ENCODE measurements around the gene PNCK.

Gene PNCK

DNA sequence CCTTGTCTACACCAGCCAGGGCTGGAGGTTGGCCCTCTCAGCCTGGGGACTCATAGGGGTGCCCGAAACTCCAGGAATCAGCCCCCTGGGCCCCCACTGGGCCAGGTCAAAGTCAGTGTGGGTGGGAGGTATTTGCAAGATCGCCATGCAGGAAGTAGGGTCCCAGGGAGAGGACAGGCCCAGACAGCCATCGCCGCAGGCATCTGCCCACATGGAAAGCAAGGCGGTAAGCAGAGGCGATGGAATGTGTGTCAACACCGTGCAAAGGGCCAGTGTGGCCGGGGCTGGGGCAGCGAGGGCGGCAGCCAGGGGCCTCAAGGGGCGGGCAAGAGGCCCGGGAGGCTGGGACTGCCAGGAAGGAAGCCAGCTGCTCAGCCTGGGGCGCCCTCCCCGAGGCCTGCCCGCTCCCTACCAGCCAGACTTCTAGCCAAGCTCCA is 45.9 kb downstream of the PNCK start:
- no peak overlapping the region for H3K4me3 ChIP-seq (ENCODE audit: low read depth in 1 of 2, low read length in 2 of 2)
- no peaks in the 10 kb centered on the region for H3K4me1 ChIP-seq (ENCODE audit: control insufficient read depth in 1 of 2, insufficient read depth in 2 of 2, low read length in 2 of 2)
- H3K36me3 ChIP-seq (ENCODE audit: control insufficient read depth in 1 of 2, insufficient read depth in 2 of 2, low read length in 2 of 2): no peaks in the 10 kb centered on the region
- no peaks in the 10 kb centered on the region for H3K27me3 ChIP-seq (ENCODE audit: control insufficient read depth in 1 of 2, insufficient read depth in 2 of 2, low read length in 2 of 2)
- no peaks in the 10 kb centered on the region for H3K9me3 ChIP-seq (ENCODE audit: control insufficient read depth in 1 of 2, low read length in 2 of 2)
- no peak overlapping the region for H3K27ac ChIP-seq (ENCODE audit: low read depth, low read length)
- H3K9ac ChIP-seq (ENCODE audit: low read depth in 1 of 2, low read length in 2 of 2): no peak overlapping the region

DNA sequence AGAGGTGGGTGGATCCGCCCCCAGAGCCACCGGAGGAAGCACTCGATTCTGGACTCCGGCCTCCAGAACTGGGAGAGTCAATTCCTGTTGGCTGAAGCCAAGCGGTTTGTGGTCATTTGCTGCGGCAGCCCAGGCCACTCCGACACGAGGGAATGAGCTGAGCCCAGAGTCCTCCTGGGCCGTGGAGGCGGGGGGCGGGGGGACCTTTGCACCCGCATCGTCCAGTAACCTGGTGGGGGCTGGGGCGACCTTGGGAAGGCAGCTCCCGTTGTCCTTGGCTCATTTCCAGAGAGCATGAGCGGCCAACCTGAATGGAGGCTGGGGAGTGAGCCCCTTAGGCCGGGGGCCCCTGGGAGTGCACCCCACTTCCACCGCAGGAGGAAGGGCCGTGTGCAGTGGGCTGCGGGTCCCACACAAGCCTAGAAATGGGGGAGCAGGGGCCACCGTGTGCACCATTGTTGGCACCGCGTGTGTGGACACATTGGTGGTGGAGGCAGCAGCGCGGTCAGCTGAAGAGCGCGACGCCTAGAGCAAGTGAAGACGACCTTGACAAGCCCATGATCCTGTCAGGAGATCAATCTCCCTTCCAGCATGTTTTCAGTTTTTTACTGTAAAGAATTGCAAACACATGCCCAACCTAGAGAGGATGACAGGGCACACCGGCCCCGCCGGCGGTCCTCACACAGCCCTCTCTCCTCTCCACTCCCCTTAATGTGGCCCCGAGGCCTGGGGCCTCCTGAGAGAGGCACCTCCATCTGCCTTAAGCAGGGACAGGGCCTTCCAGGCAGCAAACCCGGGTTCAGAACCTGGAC is 46.5 kb downstream of the PNCK start:
- Histone ChIP-seq H3K36me3 (ENCODE audit: control insufficient read depth in 1 of 2, insufficient read depth in 2 of 2, low read length in 2 of 2) (no peaks in the 10 kb centered on the region), H3K27me3 (ENCODE audit: control insufficient read depth in 1 of 2, insufficient read depth in 2 of 2, low read length in 2 of 2) (no peaks in the 10 kb centered on the region), H3K9me3 (ENCODE audit: control insufficient read depth in 1 of 2, low read length in 2 of 2) (no peaks in the 10 kb centered on the region), H3K27ac (ENCODE audit: low read depth, low read length) (no peak overlapping the region), H3K4me3 (ENCODE audit: low read depth in 1 of 2, low read length in 2 of 2) (no peak overlapping the region), H3K4me1 (ENCODE audit: control insufficient read depth in 1 of 2, insufficient read depth in 2 of 2, low read length in 2 of 2) (no peaks in the 10 kb centered on the region), H3K9ac (ENCODE audit: low read depth in 1 of 2, low read length in 2 of 2) (no peak overlapping the region)

GRCh38 chrX:153626025-153626633 is 47.5 kb downstream of the PNCK start:
- H3K4me3 ChIP-seq (ENCODE audit: low read depth in 1 of 2, low read length in 2 of 2): no peak overlapping the region
- no peaks in the 10 kb centered on the region for H3K4me1 ChIP-seq (ENCODE audit: control insufficient read depth in 1 of 2, insufficient read depth in 2 of 2, low read length in 2 of 2)
- no peak overlapping the region for H3K27ac ChIP-seq (ENCODE audit: low read depth, low read length)
- no peaks in the 10 kb centered on the region for H3K9me3 ChIP-seq (ENCODE audit: control insufficient read depth in 1 of 2, low read length in 2 of 2)
- H3K36me3 ChIP-seq (ENCODE audit: control insufficient read depth in 1 of 2, insufficient read depth in 2 of 2, low read length in 2 of 2): no peaks in the 10 kb centered on the region
- H3K27me3 ChIP-seq (ENCODE audit: control insufficient read depth in 1 of 2, insufficient read depth in 2 of 2, low read length in 2 of 2): no peaks in the 10 kb centered on the region
- H3K9ac ChIP-seq (ENCODE audit: low read depth in 1 of 2, low read length in 2 of 2): no peak overlapping the region

- no peak overlapping the region for H3K27ac ChIP-seq (ENCODE audit: low read depth, low read length)
- H3K27me3 ChIP-seq (ENCODE audit: control insufficient read depth in 1 of 2, insufficient read depth in 2 of 2, low read length in 2 of 2): no peaks in the 10 kb centered on the region
- no peaks in the 10 kb centered on the region for H3K4me1 ChIP-seq (ENCODE audit: control insufficient read depth in 1 of 2, insufficient read depth in 2 of 2, low read length in 2 of 2)
- H3K9ac ChIP-seq (ENCODE audit: low read depth in 1 of 2, low read length in 2 of 2): no peak overlapping the region
- H3K36me3 ChIP-seq (ENCODE audit: control insufficient read depth in 1 of 2, insufficient read depth in 2 of 2, low read length in 2 of 2): no peaks in the 10 kb centered on the region
- no peaks in the 10 kb centered on the region for H3K9me3 ChIP-seq (ENCODE audit: control insufficient read depth in 1 of 2, low read length in 2 of 2)
- no peak overlapping the region for H3K4me3 ChIP-seq (ENCODE audit: low read depth in 1 of 2, low read length in 2 of 2)
Measured at GRCh38 chrX:153625271-153626024, 48.2 kb downstream of the PNCK start.

- Histone ChIP-seq H3K36me3 (ENCODE audit: control insufficient read depth in 1 of 2, insufficient read depth in 2 of 2, low read length in 2 of 2) (no peaks in the 10 kb centered on the region), H3K27ac (ENCODE audit: low read depth, low read length) (no peak overlapping the region), H3K27me3 (ENCODE audit: control insufficient read depth in 1 of 2, insufficient read depth in 2 of 2, low read length in 2 of 2) (no peaks in the 10 kb centered on the region), H3K4me1 (ENCODE audit: control insufficient read depth in 1 of 2, insufficient read depth in 2 of 2, low read length in 2 of 2) (no peaks in the 10 kb centered on the region), H3K4me3 (ENCODE audit: low read depth in 1 of 2, low read length in 2 of 2) (no peak overlapping the region), H3K9me3 (ENCODE audit: control insufficient read depth in 1 of 2, low read length in 2 of 2) (no peaks in the 10 kb centered on the region), H3K9ac (ENCODE audit: low read depth in 1 of 2, low read length in 2 of 2) (no peak overlapping the region)
Measured at GRCh38 chrX:153624196-153625091, 49.2 kb downstream of the PNCK start.

DNA sequence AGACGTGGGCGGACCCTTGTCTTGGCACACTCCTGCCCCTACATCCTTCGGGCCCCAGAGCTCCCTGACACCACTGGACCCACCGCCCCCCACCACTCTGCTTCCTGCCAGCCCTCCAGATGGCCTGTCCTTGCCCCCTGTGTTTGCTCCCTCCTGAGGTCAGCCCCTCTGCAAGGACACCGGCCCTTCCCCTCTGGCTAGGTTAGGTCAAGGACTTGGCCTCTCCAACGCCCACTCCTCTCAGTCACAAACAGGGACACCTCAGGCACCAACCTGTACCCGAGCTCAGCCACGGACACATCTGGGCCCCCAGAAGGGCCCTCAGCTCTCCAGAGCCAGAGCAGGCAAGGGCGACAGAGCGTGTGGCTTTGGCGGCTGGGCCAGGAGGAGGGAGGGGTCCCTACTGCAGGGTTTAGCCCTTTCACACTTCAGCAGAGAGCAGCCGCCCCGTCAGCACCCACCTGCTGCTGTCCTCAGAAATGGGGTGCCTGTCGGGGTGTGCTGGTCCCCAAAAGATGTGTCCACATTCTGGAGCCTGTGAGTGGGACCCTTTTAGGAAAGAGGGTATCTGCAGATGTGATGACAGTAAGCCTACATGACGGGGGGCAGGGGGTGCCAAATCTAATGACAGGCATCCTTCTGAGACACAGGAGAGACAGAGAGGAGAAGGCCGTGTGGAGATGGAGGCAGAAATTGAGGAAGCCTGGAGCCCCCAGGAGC is 50.1 kb downstream of the PNCK start:
- Histone ChIP-seq H3K4me3 (ENCODE audit: low read depth in 1 of 2, low read length in 2 of 2) (no peak overlapping the region), H3K9ac (ENCODE audit: low read depth in 1 of 2, low read length in 2 of 2) (no peak overlapping the region), H3K27me3 (ENCODE audit: control insufficient read depth in 1 of 2, insufficient read depth in 2 of 2, low read length in 2 of 2) (no peaks in the 10 kb centered on the region), H3K9me3 (ENCODE audit: control insufficient read depth in 1 of 2, low read length in 2 of 2) (no peaks in the 10 kb centered on the region), H3K36me3 (ENCODE audit: control insufficient read depth in 1 of 2, insufficient read depth in 2 of 2, low read length in 2 of 2) (no peaks in the 10 kb centered on the region), H3K4me1 (ENCODE audit: control insufficient read depth in 1 of 2, insufficient read depth in 2 of 2, low read length in 2 of 2) (no peaks in the 10 kb centered on the region), H3K27ac (ENCODE audit: low read depth, low read length) (no peak overlapping the region)

- no peak overlapping the region for H3K9ac ChIP-seq (ENCODE audit: low read depth in 1 of 2, low read length in 2 of 2)
Measured at GRCh38 chrX:153622661-153623309, 50.8 kb downstream of the PNCK start.

GRCh38 chrX:153621949-153622598 is 51.5 kb downstream of the PNCK start:
- Histone ChIP-seq H3K27me3 (ENCODE audit: control insufficient read depth in 1 of 2, insufficient read depth in 2 of 2, low read length in 2 of 2) (no peaks in the 10 kb centered on the region), H3K9ac (ENCODE audit: low read depth in 1 of 2, low read length in 2 of 2) (no peak overlapping the region), H3K4me1 (ENCODE audit: control insufficient read depth in 1 of 2, insufficient read depth in 2 of 2, low read length in 2 of 2) (no peaks in the 10 kb centered on the region)

More at GRCh38 chrX:153622661-153623309, 50.8 kb downstream of the PNCK start:
- Histone ChIP-seq H3K4me1 (ENCODE audit: control insufficient read depth in 1 of 2, insufficient read depth in 2 of 2, low read length in 2 of 2) (no peaks in the 10 kb centered on the region), H3K9me3 (ENCODE audit: control insufficient read depth in 1 of 2, low read length in 2 of 2) (no peaks in the 10 kb centered on the region), H3K27me3 (ENCODE audit: control insufficient read depth in 1 of 2, insufficient read depth in 2 of 2, low read length in 2 of 2) (no peaks in the 10 kb centered on the region), H3K4me3 (ENCODE audit: low read depth in 1 of 2, low read length in 2 of 2) (no peak overlapping the region), H3K36me3 (ENCODE audit: control insufficient read depth in 1 of 2, insufficient read depth in 2 of 2, low read length in 2 of 2) (no peaks in the 10 kb centered on the region), H3K27ac (ENCODE audit: low read depth, low read length) (no peak overlapping the region)

More at GRCh38 chrX:153621949-153622598, 51.5 kb downstream of the PNCK start:
- no peak overlapping the region for H3K27ac ChIP-seq (ENCODE audit: low read depth, low read length)
- H3K9me3 ChIP-seq (ENCODE audit: control insufficient read depth in 1 of 2, low read length in 2 of 2): no peaks in the 10 kb centered on the region
- H3K4me3 ChIP-seq (ENCODE audit: low read depth in 1 of 2, low read length in 2 of 2): no peak overlapping the region
- H3K36me3 ChIP-seq (ENCODE audit: control insufficient read depth in 1 of 2, insufficient read depth in 2 of 2, low read length in 2 of 2): no peaks in the 10 kb centered on the region

Measured in duodenal mucosa (tissue), 2 donors.